H9 (cell line): ENCODE data around the gene TTR. TPM values are rescaled to one million over a fixed set of nuclear protein-coding genes. Genes with fewer than 3 reads are reported as not detected.

Experiments
- DNase-seq: peaks from one replicate; pipeline ENCODE4 v3.0.0-alpha.2; 2017
- H2AFZ ChIP-seq: one replicate; pipeline ENCODE4 v1.6.1; 2013; ENCODE audit warnings: mild to moderate bottlenecking, low read length, control low read depth, moderate library complexity
- H2AK5ac ChIP-seq: 2 replicates; pipeline ENCODE4 v1.6.1; 2013; ENCODE audit warnings: low read length, control low read depth, mixed read lengths; ENCODE audit not compliant: insufficient read length
- H2BK120ac ChIP-seq: one replicate; pipeline ENCODE4 v1.6.1; 2013; ENCODE audit warnings: low read depth, mild to moderate bottlenecking, low read length, control low read depth, inconsistent platforms; ENCODE audit not compliant: poor library complexity, severe bottlenecking
- H2BK12ac ChIP-seq: 2 replicates; pipeline ENCODE4 v1.6.1; 2013; ENCODE audit warnings: low read length, control low read depth, mixed read lengths, low read depth; ENCODE audit not compliant: insufficient read length
- H2BK15ac ChIP-seq: 2 replicates; pipeline ENCODE4 v1.6.1; 2013; ENCODE audit warnings: low read depth, low read length, control low read depth
- H2BK20ac ChIP-seq: one replicate; pipeline ENCODE4 v1.6.1; 2013; ENCODE audit warnings: low read depth, mild to moderate bottlenecking, low read length, control low read depth, inconsistent platforms; ENCODE audit not compliant: poor library complexity, severe bottlenecking
- H2BK5ac ChIP-seq: 2 replicates; pipeline ENCODE4 v1.6.1; 2013; ENCODE audit warnings: low read length, control low read depth, mixed read lengths; ENCODE audit not compliant: insufficient read length
- H3K14ac ChIP-seq: 2 replicates; pipeline ENCODE4 v1.6.1; 2013; ENCODE audit warnings: low read length, control low read depth; ENCODE audit not compliant: insufficient read depth
- H3K18ac ChIP-seq: 2 replicates; pipeline ENCODE4 v1.6.1; 2013; ENCODE audit warnings: low read depth, mild to moderate bottlenecking, mixed read lengths, low read length, control low read depth; ENCODE audit not compliant: insufficient read length
- H3K23ac ChIP-seq: 2 replicates; pipeline ENCODE4 v1.6.1; 2013; ENCODE audit warnings: low read length, control low read depth, mixed read lengths, low read depth; ENCODE audit not compliant: insufficient read length
- H3K23me2 ChIP-seq: 2 replicates; pipeline ENCODE4 v1.6.1; 2013; ENCODE audit warnings: low read depth, mild to moderate bottlenecking, mixed read lengths, low read length, control low read depth; ENCODE audit not compliant: insufficient read length, poor library complexity, severe bottlenecking
- H3K27ac ChIP-seq: 2 replicates; pipeline ENCODE4 v1.5.1; 2013; ENCODE audit warnings: low read length, control low read depth, mixed read lengths, low read depth; ENCODE audit not compliant: insufficient read length
- H3K27me3 ChIP-seq: 2 replicates; pipeline ENCODE4 v1.6.1; 2013; ENCODE audit warnings: low read length, control low read depth, inconsistent platforms; ENCODE audit not compliant: insufficient read depth
- H3K4ac ChIP-seq: 2 replicates; pipeline ENCODE4 v1.6.1; 2013; ENCODE audit warnings: low read depth, mild to moderate bottlenecking, control low read depth, inconsistent platforms, low read length, moderate library complexity
- H3K4me1 ChIP-seq: 2 replicates; pipeline ENCODE4 v1.6.1; 2013; ENCODE audit warnings: low read length, control low read depth, inconsistent platforms; ENCODE audit not compliant: insufficient read depth
- H3K4me2 ChIP-seq: 2 replicates; pipeline ENCODE4 v1.6.1; 2013; ENCODE audit warnings: low read length, control low read depth, mixed read lengths; ENCODE audit not compliant: insufficient read length, insufficient read depth
- H3K56ac ChIP-seq: 2 replicates; pipeline ENCODE4 v1.6.1; 2013; ENCODE audit warnings: low read depth, mild to moderate bottlenecking, mixed read lengths, low read length, control low read depth; ENCODE audit not compliant: insufficient read length
- H3K79me1 ChIP-seq: 2 replicates; pipeline ENCODE4 v1.6.1; 2013; ENCODE audit warnings: low read depth, mild to moderate bottlenecking, moderate library complexity, low read length, control low read depth, inconsistent platforms; ENCODE audit not compliant: insufficient read depth, poor library complexity, severe bottlenecking
- H3K79me2 ChIP-seq: 2 replicates; pipeline ENCODE4 v1.6.1; 2013; ENCODE audit warnings: low read length, control low read depth, inconsistent platforms; ENCODE audit not compliant: insufficient read depth
- H3K9ac ChIP-seq: 2 replicates; pipeline ENCODE4 v1.6.1; 2013; ENCODE audit warnings: low read length, control low read depth, mixed read lengths; ENCODE audit not compliant: insufficient read length; ENCODE audit errors: extremely low read depth
- H3K9me3 ChIP-seq: one replicate; pipeline ENCODE4 v1.6.1; 2013; ENCODE audit warnings: low read depth, low read length, inconsistent platforms; ENCODE audit not compliant: control insufficient read depth
- H3T11ph ChIP-seq: one replicate; pipeline ENCODE4 v1.6.1; 2013; ENCODE audit warnings: mild to moderate bottlenecking, low read length, control low read depth, inconsistent platforms
- H4K20me1 ChIP-seq: one replicate; pipeline ENCODE4 v1.6.1; 2013; ENCODE audit not compliant: control insufficient read depth, insufficient read length, insufficient read depth
- H4K5ac ChIP-seq: 2 replicates; pipeline ENCODE4 v1.6.1; 2013; ENCODE audit warnings: low read depth, mild to moderate bottlenecking, mixed read lengths, low read length, control low read depth; ENCODE audit not compliant: insufficient read length
- H4K8ac ChIP-seq: replicated peaks from 2 replicates; pipeline ENCODE4 v1.6.1; 2013; ENCODE audit warnings: low read length, control low read depth, mixed read lengths, low read depth; ENCODE audit not compliant: insufficient read length
- H4K91ac ChIP-seq: 2 replicates; pipeline ENCODE4 v1.6.1; 2013; ENCODE audit warnings: low read depth, mild to moderate bottlenecking, moderate library complexity, mixed read lengths, low read length, control low read depth; ENCODE audit not compliant: insufficient read length
- H3K27ac Mint-ChIP-seq, 3 experiments: 2 replicates in 2 of 3; 3 replicates in 1 of 3; pipeline ENCODE4 v1.8.0; 2020 to 2021; ENCODE audit warnings: mixed read lengths in 3 of 3, mild to moderate bottlenecking in 1 of 3, moderate library complexity in 1 of 3
- H3K27me3 Mint-ChIP-seq: 2 replicates; pipeline ENCODE4 v1.8.0; 2021; ENCODE audit warnings: low read depth, mild to moderate bottlenecking, moderate library complexity, mixed read lengths
- H3K36me3 Mint-ChIP-seq, 3 experiments: 2 replicates in 2 of 3; 3 replicates in 1 of 3; pipeline ENCODE4 v1.8.0; 2020 to 2021; ENCODE audit warnings: low read depth in 3 of 3, mixed read lengths in 3 of 3; ENCODE audit not compliant: insufficient read depth in 1 of 3
- H3K4me1 Mint-ChIP-seq, 2 experiments: 2 replicates each; pipeline ENCODE4 v1.8.0; 2020; ENCODE audit warnings: mixed read lengths in 2 of 2
- H3K4me3 Mint-ChIP-seq, 2 experiments: 2 replicates in 1 of 2; 3 replicates in 1 of 2; pipeline ENCODE4 v1.8.0; 2020 to 2021; ENCODE audit warnings: mild to moderate bottlenecking in 2 of 2, mixed read lengths in 2 of 2, moderate library complexity in 1 of 2
- H3K9me3 Mint-ChIP-seq, 2 experiments: 2 replicates in 1 of 2; 3 replicates in 1 of 2; pipeline ENCODE4 v1.8.0; 2020; ENCODE audit warnings: mild to moderate bottlenecking in 2 of 2, mixed read lengths in 2 of 2, moderate library complexity in 1 of 2
- WGBS: extraction: QIAGEN DNeasy Blood & Tissue Kit; methylation state at CpG from one replicate; pipeline ENCODE4 v1.1.7; 2013; ENCODE audit warnings: missing lambda C conversion rate, low lambda C conversion rate, mixed read lengths; ENCODE audit not compliant: insufficient read length; ENCODE audit errors: extremely low coverage; 5-methylcytosine and 5-hydroxymethylcytosine counted together
- total RNA-seq: library from RNA; stranded (reverse); gene quantifications from 2 replicates; pipeline ENCODE4 v1.2.1, GENCODE V29; 2021
- TF ChIP-seq, protein P1 (sequence below): fragments of 200-600 bp; sonication (generic); conservative IDR thresholded peaks from 3 replicates; pipeline ENCODE4 v1.8.0; 2021; ENCODE audit warnings: antibody characterized with exemption, mild to moderate bottlenecking

TTR gene
- total RNA-seq, 1 experiment from 2014 or later: not detected

DNA sequence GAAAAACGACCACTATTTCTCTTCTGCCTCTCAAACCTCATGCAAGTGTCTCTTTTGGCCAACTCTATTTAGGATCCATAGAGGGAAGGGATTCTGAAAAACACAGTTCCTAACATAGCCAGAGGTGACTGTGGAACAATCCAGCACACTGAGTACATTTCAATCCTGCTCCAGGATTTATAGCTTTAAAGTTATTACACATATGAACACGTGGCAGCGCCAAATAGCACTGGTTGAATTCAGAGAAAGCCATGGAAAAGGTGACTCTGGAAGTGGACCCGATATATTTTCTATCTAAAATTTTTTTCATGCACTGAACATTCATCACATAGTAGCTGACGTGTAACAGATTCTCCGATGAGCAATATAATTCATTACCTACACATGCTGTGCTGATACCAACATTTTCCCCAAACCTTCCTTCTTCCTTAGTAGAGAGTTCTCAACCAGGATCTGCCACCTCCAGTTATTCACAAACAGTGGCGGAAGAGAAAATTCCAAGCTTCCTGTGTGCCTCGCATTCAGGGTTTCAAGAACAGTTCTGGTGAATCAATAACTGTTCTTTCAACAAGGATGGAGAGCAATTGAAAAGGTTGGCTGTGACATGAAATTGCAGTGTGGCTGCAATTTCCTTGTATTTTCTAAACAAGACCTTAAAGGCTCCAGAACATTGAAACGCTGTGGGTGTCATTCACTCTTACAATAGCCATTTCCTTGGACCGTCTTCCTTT, 25.7 kb upstream of the TTR start:
- Histone ChIP-seq H2AFZ (no peak overlapping the region), H3K27me3 (no peaks in the 10 kb centered on the region), H2BK15ac (no peak overlapping the region), H3K79me2 (no peaks in the 10 kb centered on the region), H3K14ac (no peak overlapping the region), H3K9me3 (no peaks in the 10 kb centered on the region), H2AK5ac (no peak overlapping the region), H3K4me1 (no peaks in the 10 kb centered on the region), H3K9ac (no peak overlapping the region), H3K27ac (no peak overlapping the region), H3K79me1 (no peaks in the 10 kb centered on the region), H4K5ac (no peak overlapping the region), H2BK12ac (no peak overlapping the region), H4K91ac (no peak overlapping the region), H4K8ac (no peak overlapping the region), H3K4me2 (no peak overlapping the region), H4K20me1 (no peaks in the 10 kb centered on the region), H3K4ac (no peak overlapping the region), H3K56ac (no peak overlapping the region), H3K23me2 (no peaks in the 10 kb centered on the region), H2BK20ac (no peak overlapping the region), H2BK5ac (no peak overlapping the region), H3K18ac (no peak overlapping the region), H3T11ph (no peak overlapping the region), H2BK120ac (no peak overlapping the region), H3K23ac (no peak overlapping the region)
- TF ChIP-seq, protein P1, sequence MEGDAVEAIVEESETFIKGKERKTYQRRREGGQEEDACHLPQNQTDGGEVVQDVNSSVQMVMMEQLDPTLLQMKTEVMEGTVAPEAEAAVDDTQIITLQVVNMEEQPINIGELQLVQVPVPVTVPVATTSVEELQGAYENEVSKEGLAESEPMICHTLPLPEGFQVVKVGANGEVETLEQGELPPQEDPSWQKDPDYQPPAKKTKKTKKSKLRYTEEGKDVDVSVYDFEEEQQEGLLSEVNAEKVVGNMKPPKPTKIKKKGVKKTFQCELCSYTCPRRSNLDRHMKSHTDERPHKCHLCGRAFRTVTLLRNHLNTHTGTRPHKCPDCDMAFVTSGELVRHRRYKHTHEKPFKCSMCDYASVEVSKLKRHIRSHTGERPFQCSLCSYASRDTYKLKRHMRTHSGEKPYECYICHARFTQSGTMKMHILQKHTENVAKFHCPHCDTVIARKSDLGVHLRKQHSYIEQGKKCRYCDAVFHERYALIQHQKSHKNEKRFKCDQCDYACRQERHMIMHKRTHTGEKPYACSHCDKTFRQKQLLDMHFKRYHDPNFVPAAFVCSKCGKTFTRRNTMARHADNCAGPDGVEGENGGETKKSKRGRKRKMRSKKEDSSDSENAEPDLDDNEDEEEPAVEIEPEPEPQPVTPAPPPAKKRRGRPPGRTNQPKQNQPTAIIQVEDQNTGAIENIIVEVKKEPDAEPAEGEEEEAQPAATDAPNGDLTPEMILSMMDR: no peak
- H3K9me3 Mint-ChIP-seq: no peaks in the 10 kb centered on the region; a peak in 1 of 5 replicates
- H3K4me1 Mint-ChIP-seq: peaks cover 0 to 9% of the 10 kb centered on the region in 2 experiments; a peak in 2 of 4 replicates
- no peak overlapping the region for H3K27ac Mint-ChIP-seq
- no CpG with 5 or more reads among the region's 10 CpGs for WGBS
- H3K27me3 Mint-ChIP-seq: peaks cover 2% of the 10 kb centered on the region
- DNase-seq: no peak
- no peaks in the 10 kb centered on the region for H3K36me3 Mint-ChIP-seq
- H3K4me3 Mint-ChIP-seq: no peak overlapping the region
